Fibroblast of lung (primary cell): Measurements from ENCODE around the gene SLC22A23. TPM values are rescaled to one million over a fixed set of nuclear protein-coding genes. Genes with fewer than 3 reads are reported as not detected.

Source experiments
- DNase-seq, 2 donors: peaks; one replicate each; pipeline versions ENCODE4 v3.0.0 to v3.0.0-alpha.2; 2010; ENCODE audit warnings: low read depth in 2 of 2
- H2AFZ ChIP-seq: 2 replicates; pipeline ENCODE4 v1.5.1; 2012; ENCODE audit warnings: low read length, control low read depth, inconsistent platforms
- H3K27ac ChIP-seq: 2 replicates; pipeline ENCODE4 v1.5.1; 2011; ENCODE audit warnings: low read length, control low read depth; ENCODE audit not compliant: insufficient read depth
- H3K27me3 ChIP-seq: 2 replicates; pipeline ENCODE4 v1.5.1; 2011; ENCODE audit warnings: mild to moderate bottlenecking, low read length; ENCODE audit not compliant: control insufficient read depth, insufficient read depth
- H3K36me3 ChIP-seq: 2 replicates; pipeline ENCODE4 v1.5.1; 2011; ENCODE audit warnings: low read length; ENCODE audit not compliant: control insufficient read depth, insufficient read depth
- H3K4me1 ChIP-seq: 2 replicates; pipeline ENCODE4 v1.5.1; 2011; ENCODE audit warnings: low read length; ENCODE audit not compliant: control insufficient read depth, insufficient read depth; ENCODE audit errors: extremely low read depth
- H3K4me2 ChIP-seq: 2 replicates; pipeline ENCODE4 v1.5.1; 2011; ENCODE audit warnings: low read length, control low read depth; ENCODE audit not compliant: insufficient read depth; ENCODE audit errors: extremely low read depth
- H3K4me3 ChIP-seq, 4 experiments: fragments of 200-600 bp in 1 of 4; sonication (generic) in 1 of 4; replicated peaks in 1 of 4; 2 replicates each; pipeline ENCODE4 v1.5.1; 2011 to 2016; ENCODE audit warnings: low read length in 4 of 4, low read depth in 3 of 4, mild to moderate bottlenecking in 3 of 4, control low read depth in 2 of 4, inconsistent platforms in 1 of 4, mixed read lengths in 1 of 4; ENCODE audit not compliant: insufficient read depth in 1 of 4; ENCODE audit errors: control extremely low read depth in 1 of 4
- H3K79me2 ChIP-seq: 2 replicates; pipeline ENCODE4 v1.5.1; 2012; ENCODE audit warnings: mild to moderate bottlenecking, low read length, inconsistent platforms; ENCODE audit not compliant: control insufficient read depth, insufficient read depth
- H3K9ac ChIP-seq: 2 replicates; pipeline ENCODE4 v1.5.1; 2011; ENCODE audit warnings: mild to moderate bottlenecking, low read length, control low read depth; ENCODE audit not compliant: insufficient read depth
- H3K9me3 ChIP-seq: 2 replicates; pipeline ENCODE4 v1.5.1; 2012; ENCODE audit warnings: low read depth, low read length; ENCODE audit not compliant: control insufficient read depth, insufficient read depth
- H4K20me1 ChIP-seq: 2 replicates; pipeline ENCODE4 v1.5.1; 2011; ENCODE audit warnings: low read length; ENCODE audit not compliant: control insufficient read depth, insufficient read depth; ENCODE audit errors: extremely low read depth
- CTCF ChIP-seq, 2 donors: IDR thresholded peaks in 1 of 2; conservative IDR thresholded peaks in 1 of 2; 1 replicate in 1 of 2; 2 replicates in 1 of 2; pipeline ENCODE4 v1.5.1; 2011 to 2012; ENCODE audit warnings: low read length in 2 of 2, control low read depth in 1 of 2, inconsistent platforms in 1 of 2, low read depth in 1 of 2, mild to moderate bottlenecking in 1 of 2
- EZH2 ChIP-seq: IDR thresholded peaks from 2 replicates; pipeline ENCODE4 v1.5.1; 2012; ENCODE audit warnings: low read length, control low read depth, mild to moderate bottlenecking; ENCODE audit errors: missing control alignments
- polyA plus RNA-seq, 2 donors: library from polyadenylated mRNA; depleted of rRNA in 1 of 2; stranded (reverse) in 1 of 2; unstranded in 1 of 2; fragments of >200 nt; gene quantifications; 2 replicates each; pipeline ENCODE4 v1.2.1, GENCODE V29; 2011 to 2012; ENCODE audit warnings: missing spikeins in 1 of 2
- total RNA-seq: library from RNA; depleted of rRNA; stranded (reverse); fragments of >200 nt; gene quantifications from 2 replicates; pipeline ENCODE4 v1.2.1, GENCODE V29; 2014

Gene SLC22A23
- total and polyA plus RNA-seq, 2 donors (not counting 1 experiment from before 2014, with no cell fraction given), result 0.37 to 3.0 TPM

GRCh38 chr6:3230900-3231246 is 226.0 kb downstream of the SLC22A23 start:
- peak overlapping the region; percentile 47 to 75 (median 54) for H3K4me3 ChIP-seq
- H3K27me3 ChIP-seq, result peaks cover 73% of the 10 kb centered on the region
- H3K4me1 ChIP-seq, result peaks cover 8% of the 10 kb centered on the region
- H3K79me2 ChIP-seq, result no peaks in the 10 kb centered on the region
- no peaks in the 10 kb centered on the region for H3K36me3 ChIP-seq
- peak overlapping the region; percentile 67 for H2AFZ ChIP-seq
- no peak overlapping the region for H3K27ac ChIP-seq
- H4K20me1 ChIP-seq, result no peaks in the 10 kb centered on the region
- DNase-seq, result peak in 1 of 2 donors; percentile 58
- peak overlapping the region; percentile 43 for H3K9ac ChIP-seq
- H3K4me2 ChIP-seq, result peak overlapping the region; percentile 91
- no peaks in the 10 kb centered on the region for H3K9me3 ChIP-seq
- TF ChIP-seq CTCF (conservative IDR thresholded peaks at IDR 0.05 in 1 of 2, IDR thresholded peaks at IDR 0.05 in 1 of 2; ENCODE audit: low read depth in 1 of 2, low read length in 2 of 2) (no peak), EZH2 (no peak)

DNA sequence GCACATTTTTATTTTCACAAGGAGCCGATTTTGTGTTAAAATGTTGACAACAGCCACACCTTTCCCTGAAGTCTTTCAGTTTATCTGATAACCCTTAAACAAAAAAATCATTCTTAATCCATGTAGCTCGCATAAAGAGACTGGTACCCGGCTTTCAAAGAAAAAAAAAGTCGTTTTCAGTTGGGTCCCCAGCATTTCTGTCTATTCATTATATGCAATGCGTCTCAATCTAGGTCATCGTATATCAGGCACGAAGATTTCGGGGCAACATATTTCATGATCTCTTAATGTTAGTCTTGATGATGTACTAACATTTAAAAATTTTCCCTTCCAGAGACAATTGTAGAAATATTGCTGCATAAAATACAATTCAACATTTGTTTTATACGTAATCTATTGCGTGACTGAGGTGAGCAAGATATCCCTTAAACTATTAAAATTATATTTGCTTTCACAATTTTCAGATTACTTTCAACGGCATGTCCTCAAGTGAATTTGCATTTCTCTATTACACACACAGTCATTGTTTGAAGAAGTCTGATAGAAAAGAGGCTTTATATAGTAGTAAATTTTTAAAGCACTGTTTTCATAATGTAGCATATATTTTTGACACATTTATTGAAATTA is 226.5 kb downstream of the SLC22A23 start:
- no peak overlapping the region for H2AFZ ChIP-seq
- no peak overlapping the region for H3K9ac ChIP-seq
- peaks cover 72% of the 10 kb centered on the region for H3K27me3 ChIP-seq
- H4K20me1 ChIP-seq, result no peaks in the 10 kb centered on the region
- no peak for TF ChIP-seq CTCF (conservative IDR thresholded peaks at IDR 0.05 in 1 of 2, IDR thresholded peaks at IDR 0.05 in 1 of 2; ENCODE audit: low read depth in 1 of 2, low read length in 2 of 2)
- TF ChIP-seq EZH2, result no peak
- no peak for DNase-seq
- no peak overlapping the region for H3K27ac ChIP-seq
- no peaks in the 10 kb centered on the region for H3K36me3 ChIP-seq
- no peaks in the 10 kb centered on the region for H3K79me2 ChIP-seq
- peaks cover 8% of the 10 kb centered on the region for H3K4me1 ChIP-seq
- peak overlapping the region in 2 of 4 experiments; percentile 55 to 75 for H3K4me3 ChIP-seq
- no peaks in the 10 kb centered on the region for H3K9me3 ChIP-seq
- H3K4me2 ChIP-seq, result peak overlapping the region; percentile 91

- H3K27me3 ChIP-seq, result peaks cover 72% of the 10 kb centered on the region
- no peak overlapping the region for H3K9ac ChIP-seq
- H3K4me2 ChIP-seq, result peak overlapping the region; percentile 8
- H3K4me3 ChIP-seq, result no peak overlapping the region
- H3K27ac ChIP-seq, result no peak overlapping the region
- no peaks in the 10 kb centered on the region for H3K79me2 ChIP-seq
- no peaks in the 10 kb centered on the region for H3K9me3 ChIP-seq
- peak; percentile 95 for TF ChIP-seq EZH2
- no peak for TF ChIP-seq CTCF (conservative IDR thresholded peaks at IDR 0.05 in 1 of 2, IDR thresholded peaks at IDR 0.05 in 1 of 2; ENCODE audit: low read depth in 1 of 2, low read length in 2 of 2)
- no peaks in the 10 kb centered on the region for H3K36me3 ChIP-seq
- H2AFZ ChIP-seq, result no peak overlapping the region
- no peaks in the 10 kb centered on the region for H4K20me1 ChIP-seq
- peak in 1 of 2 donors; percentile 56 for DNase-seq
- peaks cover 8% of the 10 kb centered on the region for H3K4me1 ChIP-seq
Measured at GRCh38 chr6:3229566-3230178, 227.2 kb downstream of the SLC22A23 start.
